ENCODE results near the gene TTC39A.
"Not testable (repeated sequence)": the region's sequence is repeated elsewhere in the genome, so short reads cannot be mapped to it uniquely, and the experiment has no call there.

TTC39A gene

GRCh38 chr1:51264451-51264850 is 65.9 kb downstream of the TTC39A start:
- DNase-seq: no peak

- no peak for DNase-seq
Measured at GRCh38 chr1:51263147-51263877, 67.0 kb downstream of the TTC39A start.

- no peak for DNase-seq
Measured at GRCh38 chr1:51255331-51255730, 75.0 kb downstream of the TTC39A start.

DNA sequence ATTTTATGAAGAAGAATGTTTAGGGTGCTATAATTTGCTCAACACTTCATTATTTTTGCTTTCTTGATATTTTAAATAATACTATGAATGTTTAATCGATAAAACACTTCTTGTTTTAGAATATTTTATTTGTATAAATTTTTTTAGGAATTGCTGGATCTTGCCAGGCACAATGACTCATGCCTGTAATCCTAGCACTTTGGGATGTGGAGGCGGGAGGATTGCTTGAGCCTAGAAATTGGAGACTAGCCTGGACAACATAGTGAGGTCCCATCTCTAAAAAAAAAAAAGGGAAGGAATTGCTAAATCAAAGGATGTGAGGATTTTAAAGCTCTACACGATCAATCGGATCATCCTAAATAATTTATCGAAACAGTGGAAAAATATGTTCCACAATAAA is 76.7 kb downstream of the TTC39A start:
- no peak for DNase-seq

DNA sequence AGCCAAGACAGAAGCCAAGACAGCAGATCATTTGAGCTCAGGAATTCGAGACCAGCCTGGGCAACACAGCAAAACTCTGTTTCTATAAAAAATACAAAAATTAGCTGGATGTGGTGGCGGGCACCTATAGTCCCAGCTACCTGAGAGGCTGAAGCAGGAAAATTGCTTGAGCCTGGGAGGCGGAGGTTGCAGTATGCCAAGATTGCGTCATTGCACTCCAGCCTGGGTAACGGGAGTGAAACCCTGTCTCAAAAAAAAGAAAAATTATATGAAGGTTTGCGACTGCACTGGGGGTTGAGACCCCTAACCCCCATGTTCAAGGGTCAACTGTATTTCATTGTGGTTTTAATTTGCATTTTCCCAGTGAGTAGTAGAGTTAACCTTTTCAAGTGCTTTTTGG is 78.0 kb downstream of the TTC39A start:
- no peak for DNase-seq

DNA sequence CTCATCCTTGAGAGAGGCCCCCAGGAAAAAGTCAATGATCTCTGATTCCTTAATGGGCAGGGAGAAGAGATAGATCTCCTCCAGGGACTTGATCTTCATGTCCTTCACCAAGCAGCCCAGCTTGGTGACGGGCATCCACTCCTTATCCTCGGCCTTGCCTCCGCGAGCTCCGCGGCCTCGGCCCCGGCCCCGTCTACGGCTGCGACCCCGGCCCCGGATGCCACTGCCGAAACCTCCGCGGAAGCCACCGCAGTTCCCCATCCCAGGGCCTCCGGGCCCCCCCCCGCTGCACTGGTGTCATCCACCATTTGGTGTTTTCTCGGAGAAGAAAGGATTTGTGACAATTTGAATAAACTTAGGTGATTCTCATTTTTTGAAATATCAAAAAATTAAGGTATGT is 79.2 kb downstream of the TTC39A start:
- DNase-seq: not testable (repeated sequence)

GRCh38 chr1:51250729-51251128 is 79.6 kb downstream of the TTC39A start:
- not testable (repeated sequence) for DNase-seq

DNA sequence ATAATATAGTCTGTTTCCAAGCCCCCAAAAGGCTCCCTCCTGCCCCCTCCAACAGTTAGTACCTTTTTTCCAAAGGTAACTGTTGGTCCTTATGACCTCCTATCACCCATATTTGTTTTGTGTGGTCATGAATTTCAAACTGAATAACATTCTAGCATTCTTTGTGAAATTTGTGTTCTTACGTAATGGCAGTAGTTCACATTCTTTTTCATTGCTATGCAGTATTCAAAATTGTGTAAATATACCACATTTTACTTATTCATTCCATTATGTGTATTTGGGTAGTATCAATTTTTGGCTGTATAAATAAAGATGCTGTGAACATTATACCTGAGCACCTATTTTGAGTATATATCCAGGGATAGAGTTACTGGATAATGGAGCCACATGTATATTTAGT is 80.9 kb downstream of the TTC39A start:
- DNase-seq: no peak

DNA sequence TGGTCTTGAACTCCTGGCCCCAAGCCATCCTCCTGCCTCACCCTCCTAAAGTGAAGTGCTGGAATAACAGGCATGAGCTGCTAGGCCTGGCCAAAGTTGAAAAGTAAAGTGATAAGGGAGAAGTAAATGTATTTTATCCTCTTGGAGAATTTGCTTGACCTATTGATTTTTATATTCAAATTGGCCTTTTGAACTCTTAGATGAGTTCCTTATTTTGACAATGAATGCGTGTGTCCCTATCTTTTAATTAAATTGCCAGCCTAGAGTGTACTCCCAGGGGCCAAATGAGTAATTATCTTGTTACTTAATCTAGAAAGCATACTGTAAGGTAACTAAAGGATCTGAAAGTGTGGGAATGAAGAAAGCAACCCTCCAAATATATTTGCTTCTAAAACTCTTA is 82.9 kb downstream of the TTC39A start:
- no peak for DNase-seq

DNA sequence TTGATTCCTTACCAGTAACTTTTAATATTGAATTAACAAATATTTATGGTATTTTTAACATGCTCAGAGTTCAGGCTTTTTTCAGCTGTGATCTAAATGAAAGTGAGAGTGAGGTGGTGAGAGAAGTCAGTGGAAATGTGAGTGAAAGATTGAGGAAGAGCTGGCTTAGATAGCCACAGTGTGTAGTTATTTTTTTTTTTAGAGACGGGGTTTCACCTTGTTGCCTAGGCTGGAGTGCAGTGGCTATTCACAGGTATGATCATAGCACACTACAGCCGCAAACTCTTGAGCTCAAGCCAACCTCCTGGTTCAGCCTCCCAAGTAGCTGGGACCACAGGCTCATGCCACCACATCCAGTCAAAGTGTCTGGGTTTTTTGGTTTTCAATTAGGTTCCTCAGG is 83.3 kb downstream of the TTC39A start:
- no peak for DNase-seq

DNA sequence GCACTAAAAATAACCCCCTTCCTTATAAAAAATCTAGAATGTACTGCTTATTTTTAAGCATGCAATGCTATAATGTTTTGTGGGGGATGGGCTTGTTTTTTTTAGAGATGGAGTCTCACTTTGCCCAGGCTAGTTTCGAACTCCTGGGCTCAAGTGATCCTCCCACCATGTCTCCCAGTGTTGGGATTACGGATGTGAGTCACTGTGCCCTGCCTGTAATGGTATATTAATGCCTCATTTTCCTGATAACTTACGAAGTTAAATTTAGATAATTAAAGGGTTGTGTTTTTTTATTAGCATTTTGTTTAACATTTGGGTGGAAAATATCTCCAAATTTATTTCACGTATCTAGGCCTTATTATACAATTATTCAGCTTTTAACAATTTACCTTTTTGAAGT is 87.8 kb downstream of the TTC39A start:
- no peak for DNase-seq

DNA sequence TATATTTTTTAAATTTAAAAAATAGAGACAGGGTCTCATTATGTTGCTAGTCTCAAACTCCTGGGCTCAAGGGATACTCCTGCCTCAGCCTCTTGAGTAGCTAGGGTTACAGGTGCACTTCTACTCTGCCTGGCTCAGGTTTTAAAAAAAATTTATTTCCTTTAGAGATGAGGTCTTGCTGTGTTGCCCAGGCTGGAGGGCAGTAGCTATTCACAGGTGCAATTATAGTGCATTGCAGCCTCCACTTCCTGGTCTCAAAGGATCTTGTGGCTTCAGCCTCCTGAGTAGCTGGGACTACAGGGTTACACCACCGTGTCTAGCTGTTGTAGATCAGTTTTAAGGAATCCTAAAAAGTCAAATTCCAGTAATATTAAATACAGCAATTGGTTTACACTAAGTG is 89.2 kb downstream of the TTC39A start:
- no peak for DNase-seq

DNA sequence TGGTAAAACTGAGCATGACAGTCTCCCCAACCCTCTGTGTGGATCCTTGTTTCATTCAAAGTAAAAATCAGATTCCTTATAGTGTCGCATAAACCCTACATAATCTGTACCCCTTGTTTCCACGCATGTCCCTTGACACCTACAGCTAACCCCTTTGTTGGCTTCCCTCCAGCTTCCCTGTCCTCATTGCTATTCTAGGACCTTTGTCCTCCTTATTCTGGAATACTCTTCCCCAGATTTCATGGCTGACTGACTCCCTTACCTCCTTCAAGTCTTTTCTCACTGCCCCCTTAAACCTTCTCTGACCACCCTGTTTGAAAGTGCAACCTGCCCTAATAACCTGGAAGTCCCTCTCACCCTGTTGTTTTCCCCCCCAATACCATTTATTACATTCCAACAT is 90.3 kb downstream of the TTC39A start:
- no peak for DNase-seq

DNA sequence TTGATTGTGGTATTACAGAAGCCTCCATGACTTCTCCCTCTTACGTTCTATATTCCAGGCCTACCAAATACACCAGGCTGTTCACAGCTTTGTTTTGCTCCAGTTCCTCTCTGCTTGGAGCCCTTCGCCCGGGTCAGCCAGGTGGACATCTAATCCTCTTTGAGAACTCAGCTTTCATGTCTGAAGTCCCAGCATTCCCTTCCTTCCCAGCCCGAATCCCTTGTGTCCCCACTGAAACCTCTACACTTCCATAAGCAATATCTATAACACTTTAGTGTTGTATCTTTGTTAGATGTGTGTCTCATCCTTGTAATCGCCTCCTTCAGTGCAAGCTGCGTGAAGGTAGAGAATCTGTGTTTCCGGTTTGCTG is 92.3 kb downstream of the TTC39A start:
- no peak for DNase-seq

DNA sequence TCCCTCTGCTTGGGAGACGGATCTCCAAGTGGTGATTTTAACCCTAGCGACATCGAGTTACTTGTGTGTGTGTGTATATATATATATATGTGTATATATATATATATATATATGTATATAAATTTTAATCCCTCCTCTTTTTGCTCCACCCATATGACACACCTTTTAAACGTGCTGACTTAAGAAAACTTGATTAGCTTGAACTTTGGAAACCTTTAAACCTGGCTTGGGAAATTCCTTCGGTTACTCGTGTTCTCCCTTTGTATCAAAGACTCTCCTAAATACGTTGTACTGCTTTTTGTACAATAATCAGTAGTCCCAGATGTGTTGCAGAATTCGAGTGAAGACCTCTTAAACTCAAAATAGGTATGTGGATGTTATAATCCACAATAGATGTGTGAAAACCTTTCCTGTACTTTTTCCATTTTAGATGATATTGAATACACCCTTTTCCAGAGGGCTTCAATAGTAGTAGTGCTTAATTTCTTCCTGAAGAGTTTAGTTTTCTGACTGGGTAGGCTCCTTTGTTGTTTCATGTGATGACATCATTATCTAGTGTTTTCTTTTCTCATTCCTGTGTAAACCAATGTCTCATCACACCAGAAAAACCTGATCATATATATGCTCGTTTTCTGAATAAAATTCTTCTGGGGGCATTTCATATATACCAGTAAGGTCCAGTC is 92.9 kb downstream of the TTC39A start:
- DNase-seq: no peak

Measured in GOT3 (cell line).